Sigmoid colon (tissue), 4 donors: ENCODE results near the gene ZIM2.

Source experiments
- POLR2A ChIP-seq, 2 donors: fragments of 450-650 bp; IDR thresholded peaks; one replicate each; pipeline ENCODE4 v1.6.1; 2016; ENCODE audit warnings: antibody characterized with exemption in 2 of 2, mild to moderate bottlenecking in 2 of 2, moderate library complexity in 2 of 2
- POLR2AphosphoS5 ChIP-seq, 4 donors: sonication (generic); formaldehyde crosslinking; IDR thresholded peaks; one replicate each; pipeline ENCODE4 v1.6.1; 2017; ENCODE audit warnings: antibody characterized with exemption in 4 of 4
- TF ChIP-seq, protein P1 (sequence below), 4 experiments: fragments of 450-650 bp in 3 of 4; fragments of 200-600 bp in 1 of 4; IDR thresholded peaks; one replicate each; pipeline ENCODE4 v1.5.1; 2016 to 2019; ENCODE audit warnings: antibody characterized with exemption in 4 of 4, mild to moderate bottlenecking in 3 of 4, moderate library complexity in 2 of 4

DNA sequence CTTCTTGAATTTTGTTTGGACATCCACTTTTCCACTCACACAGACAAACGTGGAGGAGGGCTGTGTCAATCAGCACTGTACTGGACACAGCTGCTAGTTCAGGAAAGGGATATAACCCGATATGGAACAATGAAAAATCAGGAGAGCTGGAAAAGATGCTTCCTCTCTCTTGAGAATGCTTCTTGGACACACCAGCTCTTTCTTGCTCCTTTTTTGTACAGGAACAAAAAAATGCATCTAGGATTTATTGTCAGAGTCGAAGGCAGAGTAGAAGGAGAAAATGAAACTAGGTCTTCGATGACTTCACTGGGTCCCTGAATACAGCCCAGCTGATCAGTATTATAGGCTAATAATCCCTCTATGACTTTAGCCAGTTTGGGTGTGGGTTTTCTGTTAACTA, 62.2 kb downstream of the ZIM2 start:
- TF ChIP-seq, protein P1, sequence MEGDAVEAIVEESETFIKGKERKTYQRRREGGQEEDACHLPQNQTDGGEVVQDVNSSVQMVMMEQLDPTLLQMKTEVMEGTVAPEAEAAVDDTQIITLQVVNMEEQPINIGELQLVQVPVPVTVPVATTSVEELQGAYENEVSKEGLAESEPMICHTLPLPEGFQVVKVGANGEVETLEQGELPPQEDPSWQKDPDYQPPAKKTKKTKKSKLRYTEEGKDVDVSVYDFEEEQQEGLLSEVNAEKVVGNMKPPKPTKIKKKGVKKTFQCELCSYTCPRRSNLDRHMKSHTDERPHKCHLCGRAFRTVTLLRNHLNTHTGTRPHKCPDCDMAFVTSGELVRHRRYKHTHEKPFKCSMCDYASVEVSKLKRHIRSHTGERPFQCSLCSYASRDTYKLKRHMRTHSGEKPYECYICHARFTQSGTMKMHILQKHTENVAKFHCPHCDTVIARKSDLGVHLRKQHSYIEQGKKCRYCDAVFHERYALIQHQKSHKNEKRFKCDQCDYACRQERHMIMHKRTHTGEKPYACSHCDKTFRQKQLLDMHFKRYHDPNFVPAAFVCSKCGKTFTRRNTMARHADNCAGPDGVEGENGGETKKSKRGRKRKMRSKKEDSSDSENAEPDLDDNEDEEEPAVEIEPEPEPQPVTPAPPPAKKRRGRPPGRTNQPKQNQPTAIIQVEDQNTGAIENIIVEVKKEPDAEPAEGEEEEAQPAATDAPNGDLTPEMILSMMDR (IDR thresholded peaks at IDR 0.05) = no peak
- TF ChIP-seq POLR2AphosphoS5 (IDR thresholded peaks at IDR 0.05) = no peak
- no peak for TF ChIP-seq POLR2A (IDR thresholded peaks at IDR 0.05)
